AG10803 (cell line): ENCODE measurements around the gene CCDC33.

Experiments
- DNase-seq: peaks from one replicate; pipeline ENCODE4 v3.0.0; 2010; ENCODE audit warnings: low read depth
- H3K4me3 ChIP-seq: 2 replicates; pipeline ENCODE4 v1.5.1; 2011; ENCODE audit warnings: mild to moderate bottlenecking, low read length, control low read depth
- TF ChIP-seq, protein P1 (sequence below): conservative IDR thresholded peaks from 2 replicates; pipeline ENCODE4 v1.5.1; 2011; ENCODE audit warnings: mild to moderate bottlenecking, low read length, control low read depth, inconsistent platforms

CCDC33 gene

GRCh38 chr15:74272812-74273211 is 36.7 kb downstream of the CCDC33 start:
- H3K4me3 ChIP-seq = no peak overlapping the region
- TF ChIP-seq, protein P1, sequence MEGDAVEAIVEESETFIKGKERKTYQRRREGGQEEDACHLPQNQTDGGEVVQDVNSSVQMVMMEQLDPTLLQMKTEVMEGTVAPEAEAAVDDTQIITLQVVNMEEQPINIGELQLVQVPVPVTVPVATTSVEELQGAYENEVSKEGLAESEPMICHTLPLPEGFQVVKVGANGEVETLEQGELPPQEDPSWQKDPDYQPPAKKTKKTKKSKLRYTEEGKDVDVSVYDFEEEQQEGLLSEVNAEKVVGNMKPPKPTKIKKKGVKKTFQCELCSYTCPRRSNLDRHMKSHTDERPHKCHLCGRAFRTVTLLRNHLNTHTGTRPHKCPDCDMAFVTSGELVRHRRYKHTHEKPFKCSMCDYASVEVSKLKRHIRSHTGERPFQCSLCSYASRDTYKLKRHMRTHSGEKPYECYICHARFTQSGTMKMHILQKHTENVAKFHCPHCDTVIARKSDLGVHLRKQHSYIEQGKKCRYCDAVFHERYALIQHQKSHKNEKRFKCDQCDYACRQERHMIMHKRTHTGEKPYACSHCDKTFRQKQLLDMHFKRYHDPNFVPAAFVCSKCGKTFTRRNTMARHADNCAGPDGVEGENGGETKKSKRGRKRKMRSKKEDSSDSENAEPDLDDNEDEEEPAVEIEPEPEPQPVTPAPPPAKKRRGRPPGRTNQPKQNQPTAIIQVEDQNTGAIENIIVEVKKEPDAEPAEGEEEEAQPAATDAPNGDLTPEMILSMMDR = no peak
- DNase-seq = no peak

GRCh38 chr15:74274470-74275038 is 38.4 kb downstream of the CCDC33 start:
- no peak overlapping the region for H3K4me3 ChIP-seq
- TF ChIP-seq, protein P1 = no peak
- DNase-seq = no peak

GRCh38 chr15:74275957-74276356 is 39.8 kb downstream of the CCDC33 start:
- no peak for DNase-seq
- no peak overlapping the region for H3K4me3 ChIP-seq
- TF ChIP-seq, protein P1 = no peak

DNA sequence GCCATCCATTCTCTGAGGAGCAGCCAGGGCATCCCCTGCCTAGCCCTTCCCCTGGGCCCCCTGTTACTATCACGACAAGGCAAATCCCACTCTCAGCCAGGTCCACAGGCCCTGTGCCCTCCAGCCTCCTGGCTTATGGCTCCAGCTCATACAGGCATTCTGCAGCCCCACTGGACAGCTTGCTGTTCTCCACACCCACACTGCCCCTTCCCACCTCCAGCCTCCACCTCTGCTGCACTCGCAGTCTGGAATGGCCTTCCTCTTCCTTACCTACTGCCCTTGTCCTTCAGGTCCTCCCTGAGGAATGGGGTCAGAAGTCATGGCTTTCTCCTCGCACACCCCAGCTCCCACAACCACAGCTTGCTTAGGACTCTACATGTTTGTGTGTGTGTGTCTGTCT is 40.4 kb downstream of the CCDC33 start:
- no peak overlapping the region for H3K4me3 ChIP-seq
- no peak for DNase-seq
- TF ChIP-seq, protein P1 = no peak

- DNase-seq = no peak
- TF ChIP-seq, protein P1 = no peak
- H3K4me3 ChIP-seq = no peak overlapping the region
Observed at GRCh38 chr15:74277242-74277810, 41.2 kb downstream of the CCDC33 start.

- no peak for DNase-seq
- no peak overlapping the region for H3K4me3 ChIP-seq
- TF ChIP-seq, protein P1 = no peak
Observed at GRCh38 chr15:74278207-74278606, 42.1 kb downstream of the CCDC33 start.

DNA sequence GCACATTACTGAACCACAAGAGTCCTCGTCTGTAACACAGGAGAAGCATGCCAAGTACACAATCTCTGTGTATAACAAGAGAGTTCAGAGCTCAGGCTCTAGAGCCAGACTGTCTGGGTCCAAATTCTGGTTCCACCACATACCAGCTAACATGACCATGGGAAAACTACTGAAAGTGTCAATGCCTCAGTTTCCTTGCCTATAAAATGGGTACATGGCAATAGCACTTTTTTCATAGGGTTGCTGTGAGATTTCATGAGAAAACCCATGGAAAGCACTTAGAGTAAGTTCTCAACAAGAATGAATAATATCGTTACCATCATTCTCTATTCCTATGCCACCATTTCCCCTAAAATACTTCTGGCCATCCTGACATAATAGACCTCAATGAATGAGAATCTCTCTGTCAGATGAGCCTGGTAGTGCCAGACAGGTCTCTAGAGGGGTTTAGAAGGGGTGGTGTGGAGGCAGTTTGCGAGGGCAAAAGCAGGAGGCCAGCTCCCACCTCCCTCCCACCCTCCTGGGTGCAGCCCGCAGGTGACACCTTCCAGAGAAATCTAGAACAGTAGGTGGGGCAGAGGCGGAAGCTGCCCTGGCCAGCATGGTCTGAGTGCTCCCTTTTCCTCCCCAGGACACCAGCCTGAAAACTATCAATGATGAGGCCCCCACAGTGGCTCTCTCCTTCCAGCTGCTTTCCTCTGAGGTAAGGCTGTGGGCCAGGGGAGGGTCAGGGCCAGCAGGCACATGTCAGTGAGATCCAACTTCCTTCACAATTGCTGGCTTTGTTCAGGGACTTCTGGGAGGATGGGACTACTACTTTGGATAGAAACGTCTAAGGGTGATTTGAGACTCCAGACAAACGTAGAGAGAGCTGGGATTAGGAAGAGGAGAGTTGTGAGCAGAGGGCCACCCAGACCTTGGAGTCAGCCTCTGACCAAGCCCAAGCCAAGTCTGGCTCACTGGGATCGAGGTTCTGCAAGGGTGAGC is 45.3 kb downstream of the CCDC33 start:
- H3K4me3 ChIP-seq = no peak overlapping the region
- TF ChIP-seq, protein P1 = no peak
- DNase-seq = no peak
